WI38 (cell line): Measurements from ENCODE around the gene SLC6A7.

Experiments used
- H3K4me3 ChIP-seq: 2 replicates; pipeline ENCODE4 v1.5.1; 2011; ENCODE audit warnings: low read depth, mild to moderate bottlenecking, control low read depth, low read length
- TF ChIP-seq, protein P1 (sequence below): IDR thresholded peaks from 2 replicates; pipeline ENCODE4 v1.5.1; 2012; ENCODE audit warnings: low read depth, mild to moderate bottlenecking, control low read depth, low read length

Gene SLC6A7

GRCh38 chr5:150254774-150255173 lies 64.9 kb downstream of the SLC6A7 start:
- H3K4me3 ChIP-seq, result no peak overlapping the region
- TF ChIP-seq, protein P1, sequence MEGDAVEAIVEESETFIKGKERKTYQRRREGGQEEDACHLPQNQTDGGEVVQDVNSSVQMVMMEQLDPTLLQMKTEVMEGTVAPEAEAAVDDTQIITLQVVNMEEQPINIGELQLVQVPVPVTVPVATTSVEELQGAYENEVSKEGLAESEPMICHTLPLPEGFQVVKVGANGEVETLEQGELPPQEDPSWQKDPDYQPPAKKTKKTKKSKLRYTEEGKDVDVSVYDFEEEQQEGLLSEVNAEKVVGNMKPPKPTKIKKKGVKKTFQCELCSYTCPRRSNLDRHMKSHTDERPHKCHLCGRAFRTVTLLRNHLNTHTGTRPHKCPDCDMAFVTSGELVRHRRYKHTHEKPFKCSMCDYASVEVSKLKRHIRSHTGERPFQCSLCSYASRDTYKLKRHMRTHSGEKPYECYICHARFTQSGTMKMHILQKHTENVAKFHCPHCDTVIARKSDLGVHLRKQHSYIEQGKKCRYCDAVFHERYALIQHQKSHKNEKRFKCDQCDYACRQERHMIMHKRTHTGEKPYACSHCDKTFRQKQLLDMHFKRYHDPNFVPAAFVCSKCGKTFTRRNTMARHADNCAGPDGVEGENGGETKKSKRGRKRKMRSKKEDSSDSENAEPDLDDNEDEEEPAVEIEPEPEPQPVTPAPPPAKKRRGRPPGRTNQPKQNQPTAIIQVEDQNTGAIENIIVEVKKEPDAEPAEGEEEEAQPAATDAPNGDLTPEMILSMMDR, result no peak

DNA sequence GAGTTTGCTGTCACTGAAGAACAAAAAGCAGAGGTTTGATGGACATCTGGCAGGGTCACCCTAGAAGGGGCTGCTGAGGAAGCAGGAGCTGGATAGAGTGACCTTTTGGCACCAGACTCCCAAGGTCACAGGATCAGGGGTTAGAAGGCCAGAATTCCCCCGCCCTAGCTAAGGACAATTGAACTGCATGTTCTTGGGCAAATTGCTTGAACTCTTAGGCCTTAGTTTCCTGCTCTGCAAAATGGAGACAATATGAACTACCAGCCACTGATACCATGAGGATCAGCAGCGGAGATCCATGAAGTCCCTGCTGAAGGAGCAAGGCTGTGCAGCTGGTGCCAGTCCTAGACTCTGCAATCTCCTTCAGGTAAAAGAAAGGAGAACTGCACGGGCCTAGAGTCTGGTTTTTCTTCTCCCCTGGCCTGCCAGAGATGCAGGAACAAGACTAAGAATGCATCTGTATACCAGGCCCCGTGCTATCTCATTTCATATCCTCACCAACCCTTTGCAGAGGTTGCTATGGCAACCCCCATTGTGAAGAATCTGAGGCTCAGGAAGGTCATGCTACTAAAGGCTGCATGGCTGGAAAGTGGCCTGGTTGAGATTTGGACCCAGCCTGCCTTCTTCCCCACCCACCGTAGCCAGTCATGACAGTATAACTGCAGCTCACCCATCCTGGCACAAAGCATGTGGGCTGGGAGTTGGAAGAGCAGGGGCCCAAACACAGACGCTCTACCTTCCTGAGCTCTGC lies 66.0 kb downstream of the SLC6A7 start:
- no peak overlapping the region for H3K4me3 ChIP-seq
- TF ChIP-seq, protein P1, result no peak

DNA sequence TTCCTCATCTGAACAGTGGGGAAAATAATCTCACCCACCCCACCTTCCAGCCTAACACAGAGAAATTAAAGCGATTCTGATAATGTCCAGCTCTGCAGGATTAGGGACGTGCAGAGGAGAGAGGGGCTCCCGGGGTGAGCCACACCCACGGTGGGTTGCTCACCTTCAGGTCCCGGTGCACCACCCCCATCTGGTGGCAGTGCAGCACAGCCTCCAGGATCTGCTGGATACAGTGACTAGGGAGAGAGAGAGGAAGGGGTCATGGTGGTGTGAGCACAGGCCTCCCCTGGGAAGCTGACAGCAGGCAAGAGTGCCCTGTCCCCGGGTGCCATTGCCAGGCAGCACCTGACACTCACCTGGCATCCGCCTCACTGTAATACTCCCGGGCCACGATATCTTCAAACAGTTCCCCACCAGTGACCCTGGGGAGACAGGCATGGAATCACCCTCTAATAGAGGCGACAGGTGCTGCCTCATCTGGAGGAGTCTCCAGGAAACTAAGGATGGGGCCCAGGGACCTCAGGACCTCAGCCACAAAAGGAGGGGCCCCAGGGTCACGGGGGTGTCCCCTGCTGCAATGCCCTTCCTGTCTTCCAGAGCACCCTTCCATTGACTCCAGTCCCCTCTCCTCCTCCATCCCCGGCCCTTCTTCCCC lies 66.7 kb downstream of the SLC6A7 start:
- TF ChIP-seq, protein P1, result no peak

DNA sequence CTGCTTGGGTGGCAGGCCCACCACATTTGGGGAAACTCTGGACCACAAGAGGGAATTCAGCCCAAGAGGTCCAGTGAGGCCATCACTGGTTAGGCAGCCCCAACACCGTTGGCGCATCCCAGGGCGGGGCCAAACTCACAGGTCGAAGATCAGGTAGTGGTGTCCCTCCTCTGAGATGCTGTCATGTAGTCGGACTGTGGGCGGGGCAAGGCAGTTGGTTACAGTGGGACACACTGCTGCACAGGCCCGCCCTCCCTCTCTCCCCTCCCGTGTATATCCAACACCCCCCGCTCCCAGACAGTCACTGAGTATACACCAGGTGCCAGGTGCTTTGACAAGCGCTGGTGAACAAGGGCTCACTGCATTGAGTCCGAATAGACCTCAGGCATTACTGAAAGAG lies 67.6 kb downstream of the SLC6A7 start:
- H3K4me3 ChIP-seq, result no peak overlapping the region
- TF ChIP-seq, protein P1, result no peak

More for the DNA sequence above, 66.7 kb downstream of the SLC6A7 start:
- no peak overlapping the region for H3K4me3 ChIP-seq

GRCh38 chr5:150258130-150258529 lies 68.3 kb downstream of the SLC6A7 start:
- no peak overlapping the region for H3K4me3 ChIP-seq
- TF ChIP-seq, protein P1, result no peak
